CD4-positive, alpha-beta memory T cell (primary cell): Measurements from ENCODE around the gene ANAPC5. TPM values are rescaled to one million over a fixed set of nuclear protein-coding genes. Genes with fewer than 3 reads are reported as not detected.

Experiments used
- CTCF ChIA-PET: fragments of 350-600 bp; sonication (Branson Sonifier 250); formaldehyde crosslinking; loops from one replicate; lab custom pipeline; 2021; ENCODE audit warnings: inconsistent platforms; ENCODE audit not compliant: partially characterized antibody; lab: Charles Lee
- POLR2A ChIA-PET: fragments of 350-600 bp; sonication (Branson Sonifier 250); formaldehyde crosslinking; loops from one replicate; lab custom pipeline; 2021; ENCODE audit not compliant: partially characterized antibody; lab: Charles Lee
- DNase-seq, 5 donors: peaks; one replicate each; pipeline versions ENCODE4 v3.0.0 to v3.0.0-alpha.2; 2020 to 2022; ENCODE audit warnings: mixed read lengths in 1 of 5
- H3K27ac ChIP-seq: one replicate; pipeline ENCODE4 v1.7.0; 2013; ENCODE audit warnings: low read depth, low read length
- H3K27me3 ChIP-seq: 2 replicates; pipeline ENCODE4 v1.7.0; 2013; ENCODE audit warnings: mild to moderate bottlenecking, low read length, moderate library complexity; ENCODE audit not compliant: insufficient read depth
- H3K36me3 ChIP-seq: 2 replicates; pipeline ENCODE4 v1.7.0; 2013; ENCODE audit warnings: mild to moderate bottlenecking, low read length, moderate library complexity; ENCODE audit not compliant: insufficient read depth
- H3K4me1 ChIP-seq: 2 replicates; pipeline ENCODE4 v1.7.0; 2013; ENCODE audit warnings: mild to moderate bottlenecking, low read length, moderate library complexity; ENCODE audit not compliant: insufficient read depth
- H3K4me3 ChIP-seq, 2 donors: one replicate each; pipeline ENCODE4 v1.7.0; 2013; ENCODE audit warnings: low read length in 2 of 2, mild to moderate bottlenecking in 1 of 2
- H3K9me3 ChIP-seq, 2 donors: one replicate each; pipeline ENCODE4 v1.7.0; 2013; ENCODE audit warnings: low read length in 2 of 2, control low read depth in 1 of 2; ENCODE audit not compliant: control insufficient read depth in 1 of 2
- H3K27ac Mint-ChIP-seq, 7 donors: one replicate each; pipeline ENCODE4 v1.8.0; 2020 to 2021; ENCODE audit warnings: mixed read lengths in 7 of 7, mild to moderate bottlenecking in 6 of 7, inconsistent platforms in 3 of 7, moderate library complexity in 3 of 7
- H3K27me3 Mint-ChIP-seq, 2 donors: one replicate each; pipeline ENCODE4 v1.8.0; 2020 to 2021; ENCODE audit warnings: mixed read lengths in 2 of 2
- H3K36me3 Mint-ChIP-seq, 2 donors: one replicate each; pipeline ENCODE4 v1.8.0; 2020 to 2021; ENCODE audit warnings: mixed read lengths in 2 of 2, inconsistent platforms in 1 of 2, mild to moderate bottlenecking in 1 of 2
- H3K4me1 Mint-ChIP-seq, 4 donors: one replicate each; pipeline ENCODE4 v1.8.0; 2020 to 2021; ENCODE audit warnings: mixed read lengths in 4 of 4, mild to moderate bottlenecking in 1 of 4
- H3K4me3 Mint-ChIP-seq, 8 donors: one replicate each; pipeline ENCODE4 v1.8.0; 2020 to 2021; ENCODE audit warnings: mixed read lengths in 8 of 8, mild to moderate bottlenecking in 7 of 8, moderate library complexity in 6 of 8, inconsistent platforms in 3 of 8
- H3K9me3 Mint-ChIP-seq, 8 donors: one replicate each; pipeline ENCODE4 v1.8.0; 2020 to 2021; ENCODE audit warnings: mixed read lengths in 8 of 8, mild to moderate bottlenecking in 5 of 8, inconsistent platforms in 3 of 8, moderate library complexity in 1 of 8
- intact Hi-C: fragments of 100-400 bp; cut with micrococcal nuclease; formaldehyde crosslinking; loops from one replicate; pipeline ENCODE4 v1.15.1; 2023
- polyA plus RNA-seq, 2 donors: library from polyadenylated mRNA; unstranded; fragments of 300-500 nt; fragmentation: Illumina TruSeq; gene quantifications; one replicate each; pipeline ENCODE4 v1.2.3, GENCODE V29; 2021
- total RNA-seq, 2 experiments: library from RNA; stranded (reverse); gene quantifications; one replicate each; pipeline ENCODE4 v1.2.3, GENCODE V29; 2021

ANAPC5 gene, protein sequence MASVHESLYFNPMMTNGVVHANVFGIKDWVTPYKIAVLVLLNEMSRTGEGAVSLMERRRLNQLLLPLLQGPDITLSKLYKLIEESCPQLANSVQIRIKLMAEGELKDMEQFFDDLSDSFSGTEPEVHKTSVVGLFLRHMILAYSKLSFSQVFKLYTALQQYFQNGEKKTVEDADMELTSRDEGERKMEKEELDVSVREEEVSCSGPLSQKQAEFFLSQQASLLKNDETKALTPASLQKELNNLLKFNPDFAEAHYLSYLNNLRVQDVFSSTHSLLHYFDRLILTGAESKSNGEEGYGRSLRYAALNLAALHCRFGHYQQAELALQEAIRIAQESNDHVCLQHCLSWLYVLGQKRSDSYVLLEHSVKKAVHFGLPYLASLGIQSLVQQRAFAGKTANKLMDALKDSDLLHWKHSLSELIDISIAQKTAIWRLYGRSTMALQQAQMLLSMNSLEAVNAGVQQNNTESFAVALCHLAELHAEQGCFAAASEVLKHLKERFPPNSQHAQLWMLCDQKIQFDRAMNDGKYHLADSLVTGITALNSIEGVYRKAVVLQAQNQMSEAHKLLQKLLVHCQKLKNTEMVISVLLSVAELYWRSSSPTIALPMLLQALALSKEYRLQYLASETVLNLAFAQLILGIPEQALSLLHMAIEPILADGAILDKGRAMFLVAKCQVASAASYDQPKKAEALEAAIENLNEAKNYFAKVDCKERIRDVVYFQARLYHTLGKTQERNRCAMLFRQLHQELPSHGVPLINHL
- total RNA-seq (100 to 1,000 TPM; 143 to 144 TPM), polyA plus RNA-seq (100 to 1,000 TPM; 142 to 231 TPM)

DNA sequence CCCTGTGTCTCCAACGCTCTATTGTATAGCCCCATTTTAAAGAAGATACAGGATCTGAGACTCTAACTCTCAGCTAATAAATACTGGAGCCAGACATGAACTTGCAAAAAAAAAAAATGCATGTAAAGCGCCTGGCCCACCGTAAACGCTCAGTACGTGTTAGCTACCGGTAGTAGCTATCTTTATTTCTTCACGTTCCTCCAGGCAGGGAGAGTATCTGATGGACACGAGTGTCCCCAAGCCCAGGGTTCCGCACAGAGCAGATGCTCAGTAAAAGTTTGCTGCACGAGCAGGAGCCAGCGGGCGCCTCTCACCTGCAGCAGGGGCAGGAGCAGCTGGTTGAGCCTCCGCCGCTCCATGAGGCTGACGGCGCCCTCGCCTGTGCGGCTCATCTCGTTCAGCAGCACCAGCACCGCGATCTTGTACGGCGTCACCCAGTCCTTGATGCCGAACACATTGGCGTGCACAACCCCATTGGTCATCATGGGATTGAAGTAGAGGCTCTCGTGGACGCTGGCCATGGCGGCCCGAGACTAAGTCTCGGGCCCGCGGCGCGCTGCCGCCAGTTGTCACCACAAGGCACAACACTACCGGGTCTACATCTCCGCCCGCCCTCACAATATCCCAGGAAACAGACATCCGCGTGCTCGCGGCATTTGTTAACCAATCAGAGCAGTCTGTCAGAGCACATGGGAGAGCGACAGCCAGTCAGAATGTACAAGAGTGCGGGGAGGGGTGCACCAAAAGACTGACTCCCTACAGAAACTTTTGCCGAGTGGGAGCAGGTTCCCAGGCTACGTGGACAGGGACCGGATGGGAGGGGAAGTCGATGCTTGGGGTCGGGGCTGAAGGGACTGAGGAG is at the start of gene ANAPC5:
TSS of gene ANAPC5 (minus strand) at position 592 of the 862 bp plus-strand sequence. CDS start at position 521, 71 bp downstream.
- H3K4me1 Mint-ChIP-seq, result peaks cover 11 to 51% (median 22%) of the 10 kb centered on the region in 4 donors
- peaks cover 20% of the 10 kb centered on the region for H3K4me1 ChIP-seq
- no peaks in the 10 kb centered on the region for H3K36me3 ChIP-seq
- intact Hi-C loops, result loop anchor here (1.0 kb wide), 3 partner anchors 48 to 115 kb away; partner anchors contain the start of genes CAMKK2 and RNF34
- peaks cover 0 to 2% of the 10 kb centered on the region in 2 donors for H3K27me3 Mint-ChIP-seq
- peak within 1 kb of the TSS; percentile 91 to 100 (median 98) for H3K4me3 Mint-ChIP-seq
- POLR2A ChIA-PET, result interaction anchor here (0.7 to 3.1 kb wide), 19 partner anchors 9 to 874 kb away, joined by 3 to 65 read pairs (median 3); partner anchors contain the start of genes CAMKK2, DIABLO, PSMD9 and RNF34
- CTCF ChIA-PET, result interaction anchor here (0.8 to 3.4 kb wide), 6 partner anchors 17 to 116 kb away, joined by 3 to 24 read pairs (median 3); no protein-coding TSS in a partner anchor
- H3K27ac ChIP-seq, result peak within 1 kb of the TSS; percentile 65
- H3K4me3 ChIP-seq, result peak within 1 kb of the TSS; percentile 94 to 98
- DNase-seq, result peak; percentile 90 to 95 (median 92)
- H3K27me3 ChIP-seq, result no peaks in the 10 kb centered on the region
- peaks cover 0 to 4% (median 0%) of the 10 kb centered on the region in 8 donors for H3K9me3 Mint-ChIP-seq
- peak within 1 kb of the TSS; percentile 87 to 99 (median 98) for H3K27ac Mint-ChIP-seq
- peaks cover 6 to 20% of the 10 kb centered on the region in 2 donors for H3K36me3 Mint-ChIP-seq
- no peaks in the 10 kb centered on the region for H3K9me3 ChIP-seq

DNA sequence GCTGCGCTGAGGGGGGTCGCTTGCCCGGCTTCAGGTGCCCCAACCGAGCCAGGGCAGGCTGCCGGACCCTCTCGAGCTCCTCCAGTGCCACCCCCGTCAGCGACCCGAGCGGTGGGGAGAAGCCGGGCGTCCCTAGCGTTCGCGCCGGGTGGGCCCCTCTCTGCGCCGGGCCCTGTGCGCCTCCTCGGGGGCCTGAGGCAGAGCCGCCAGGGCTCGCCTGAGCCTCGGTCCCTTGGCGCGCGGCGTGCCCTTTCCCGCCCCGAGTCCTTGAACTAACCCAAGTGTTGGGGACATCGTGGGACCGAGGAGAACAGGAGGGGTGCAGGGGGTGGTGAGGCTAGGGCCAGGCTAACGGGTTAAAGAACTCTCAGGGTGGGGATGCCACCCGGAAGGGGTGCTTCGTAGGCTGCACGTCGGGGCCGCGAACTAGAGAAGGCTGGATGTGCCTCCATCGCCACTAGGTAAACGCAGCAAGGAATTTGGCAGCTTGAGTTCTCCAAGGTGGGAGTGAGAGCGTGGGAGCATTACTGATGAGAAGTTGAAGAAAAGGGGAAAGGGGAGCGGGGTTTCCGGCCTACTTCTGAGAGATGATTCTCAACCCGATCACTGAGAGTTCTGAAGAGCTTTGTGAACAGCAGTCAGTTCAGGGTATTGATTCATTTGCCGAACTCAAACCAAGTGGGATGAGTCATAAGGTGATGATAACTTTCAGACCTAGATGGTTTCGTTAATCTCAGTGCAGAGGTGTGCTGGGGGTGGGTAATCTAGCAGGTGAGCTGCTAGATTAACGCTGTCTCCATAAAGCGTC is 48.3 kb upstream of the ANAPC5 start:
- H3K9me3 Mint-ChIP-seq, result no peaks in the 10 kb centered on the region

DNA sequence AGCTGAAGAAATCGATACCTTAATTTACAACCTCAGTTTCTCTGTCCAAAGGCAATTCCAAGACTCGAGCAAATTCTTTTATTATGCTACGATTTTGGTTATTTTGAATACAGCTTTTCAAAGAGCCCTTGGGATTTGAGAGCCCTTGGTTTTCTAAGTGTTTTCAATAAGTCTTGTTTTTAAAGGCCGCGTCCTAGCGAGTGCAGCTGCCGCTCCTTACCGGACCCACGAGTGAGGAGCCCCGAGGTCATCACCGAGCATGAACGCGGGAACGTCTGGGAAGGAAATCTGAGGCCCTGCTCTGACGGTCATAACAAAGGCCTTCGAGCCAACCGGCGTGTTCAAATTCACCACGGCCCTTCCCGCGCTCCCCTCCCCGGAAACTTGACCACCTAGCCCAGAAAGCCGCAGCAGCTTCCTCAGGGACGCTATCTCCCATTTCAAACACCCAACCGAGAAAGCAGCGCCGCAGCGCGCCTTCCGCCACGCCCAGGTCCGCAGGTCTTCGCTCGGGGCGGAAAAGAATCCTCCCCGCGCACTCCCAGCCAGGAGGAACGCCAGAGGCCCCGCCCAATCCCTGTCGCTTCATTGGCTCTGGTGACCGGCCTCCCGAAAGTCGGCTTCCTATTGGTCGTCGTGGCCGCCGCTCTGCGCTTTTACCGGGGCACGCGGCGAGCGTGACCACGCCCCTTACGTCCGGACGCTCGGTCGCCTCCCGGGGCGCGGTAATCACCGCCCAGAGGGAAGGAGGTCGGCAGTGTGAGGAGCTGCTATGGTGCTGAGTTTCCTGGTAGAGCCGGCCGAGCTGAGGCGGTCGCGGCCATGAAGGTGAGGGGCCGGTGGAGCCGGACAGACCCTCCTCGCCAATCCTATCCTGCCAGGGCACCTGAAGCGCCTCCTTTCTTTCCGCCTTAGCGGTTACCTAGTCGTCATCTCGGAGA is 47.5 kb upstream of the ANAPC5 start, which contains the start of gene RNF34:
TSS of gene RNF34 (plus strand) at position 728 of the 941 bp plus-strand sequence. CDS start at position 823, 95 bp downstream.
- Mint-ChIP-seq H3K27ac (peak within 1 kb of the TSS; percentile 95 to 98 (median 96)), H3K4me3 (peak within 1 kb of the TSS; percentile 89 to 99 (median 94)), H3K36me3 (peaks cover 3 to 30% of the 10 kb centered on the region in 2 donors), H3K4me1 (peaks cover 21 to 47% (median 32%) of the 10 kb centered on the region in 4 donors), H3K9me3 (no peaks in the 10 kb centered on the region), H3K27me3 (no peaks in the 10 kb centered on the region)
- H3K27me3 ChIP-seq, result no peaks in the 10 kb centered on the region
- H3K4me3 ChIP-seq, result peak within 1 kb of the TSS; percentile 25 to 78
- DNase-seq, result peak; percentile 96 to 98 (median 97)
- POLR2A ChIA-PET, result interaction anchor here (0.6 to 4.0 kb wide), 44 partner anchors 8 to 1127 kb away, joined by 3 to 65 read pairs (median 4); partner anchors contain the start of genes ACADS, ANAPC5, CAMKK2 and COQ5
- H3K4me1 ChIP-seq, result peaks cover 42% of the 10 kb centered on the region
- peaks cover 6% of the 10 kb centered on the region for H3K36me3 ChIP-seq
- intact Hi-C loops, result loop anchor here (1.0 to 10.0 kb wide), 6 partner anchors 47 to 825 kb away; partner anchors contain the start of genes ANAPC5 and DIABLO
- H3K9me3 ChIP-seq, result no peaks in the 10 kb centered on the region
- CTCF ChIA-PET, result interaction anchor here (2.1 to 2.6 kb wide), 2 partner anchors 43 to 65 kb away, joined by 14 read pairs; no protein-coding TSS in a partner anchor
- peak within 1 kb of the TSS; percentile 87 for H3K27ac ChIP-seq

More for the DNA sequence above, 48.3 kb upstream of the ANAPC5 start:
- ChIA-PET POLR2A (interaction anchor here (0.8 to 4.0 kb wide), 40 partner anchors 8 to 1126 kb away, joined by 3 to 65 read pairs (median 4); partner anchors contain the start of genes ANAPC5, CAMKK2, DIABLO and KNTC1), CTCF (interaction anchor here (0.6 to 2.6 kb wide), 5 partner anchors 19 to 394 kb away, joined by 3 to 14 read pairs (median 6); partner anchors contain the start of gene RHOF)
- peak overlapping the region; percentile 89 to 99 (median 94) for H3K4me3 Mint-ChIP-seq
- peaks cover 24 to 55% (median 37%) of the 10 kb centered on the region in 4 donors for H3K4me1 Mint-ChIP-seq
- DNase-seq, result peak; percentile 58 to 87 (median 69)
- H3K27ac Mint-ChIP-seq, result peak overlapping the region; percentile 95 to 98 (median 96)
- H3K27me3 Mint-ChIP-seq, result no peaks in the 10 kb centered on the region
- Histone ChIP-seq H3K27me3 (no peaks in the 10 kb centered on the region), H3K27ac (peak overlapping the region; percentile 87), H3K36me3 (peaks cover 14% of the 10 kb centered on the region), H3K4me1 (peaks cover 42% of the 10 kb centered on the region), H3K4me3 (peak overlapping the region; percentile 25 to 78), H3K9me3 (no peaks in the 10 kb centered on the region)
- intact Hi-C loops, result loop anchor here (1.0 to 10.0 kb wide), 6 partner anchors 48 to 824 kb away; partner anchors contain the start of genes ANAPC5 and DIABLO
- H3K36me3 Mint-ChIP-seq, result peaks cover 3 to 37% of the 10 kb centered on the region in 2 donors

DNA sequence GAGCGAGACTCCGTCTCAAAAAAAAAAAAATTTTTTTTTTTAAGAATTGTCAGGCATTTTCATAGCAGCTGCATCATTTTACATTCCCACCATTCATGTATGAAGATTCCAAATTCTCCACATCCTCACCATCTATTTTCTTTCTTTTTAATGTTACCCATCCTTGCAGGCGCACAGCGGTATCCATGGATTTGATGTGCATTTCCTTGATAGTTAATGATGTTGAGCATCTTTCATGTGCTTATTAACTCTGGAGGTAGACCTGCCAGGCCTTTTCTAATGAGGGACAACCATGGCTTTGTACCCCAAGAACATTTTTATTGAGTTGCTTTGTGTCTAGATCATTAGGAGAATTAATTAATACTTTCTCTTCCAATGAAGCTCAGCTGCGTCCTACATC is 46.1 kb upstream of the ANAPC5 start:
- intact Hi-C loops, result no loop called here
- peaks cover 3 to 19% of the 10 kb centered on the region in 2 donors for H3K36me3 Mint-ChIP-seq
- H3K27ac Mint-ChIP-seq, result peak overlapping the region in 1 of 7 donors; percentile 33
- H3K4me1 ChIP-seq, result peaks cover 37% of the 10 kb centered on the region
- H3K27me3 Mint-ChIP-seq, result no peaks in the 10 kb centered on the region
- peaks cover 21 to 38% (median 28%) of the 10 kb centered on the region in 4 donors for H3K4me1 Mint-ChIP-seq
- no peak for DNase-seq
- H3K27me3 ChIP-seq, result no peaks in the 10 kb centered on the region
- no peak overlapping the region for H3K27ac ChIP-seq
- H3K4me3 ChIP-seq, result no peak overlapping the region
- H3K9me3 ChIP-seq, result no peaks in the 10 kb centered on the region
- no peaks in the 10 kb centered on the region for H3K9me3 Mint-ChIP-seq
- ChIA-PET POLR2A (no interaction called here), CTCF (no interaction called here)
- peak overlapping the region in 3 of 8 donors; percentile 89 to 96 (median 93) for H3K4me3 Mint-ChIP-seq
- peaks cover 3% of the 10 kb centered on the region for H3K36me3 ChIP-seq

DNA sequence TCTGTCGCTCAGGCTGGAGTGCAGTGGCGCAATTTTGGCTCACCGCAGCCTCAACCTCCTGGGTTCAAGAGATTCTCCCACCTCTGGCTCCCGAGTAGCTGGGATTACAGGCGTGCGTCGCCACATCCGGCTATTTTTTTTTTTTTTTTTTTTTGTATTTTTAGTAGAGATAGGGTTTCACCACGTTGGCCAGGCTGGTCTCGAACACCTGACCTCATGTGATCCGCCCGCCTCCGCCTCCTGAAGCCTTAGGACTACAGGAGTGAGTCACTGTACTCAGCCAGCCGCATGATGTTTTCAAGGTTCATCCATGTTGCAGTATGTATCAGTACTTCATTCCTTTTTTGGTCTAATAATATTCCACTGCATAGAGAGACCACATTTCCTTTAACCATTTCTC is 45.3 kb upstream of the ANAPC5 start:
- Mint-ChIP-seq H3K36me3 (peaks cover 1 to 14% of the 10 kb centered on the region in 2 donors), H3K4me1 (peaks cover 17 to 32% (median 23%) of the 10 kb centered on the region in 4 donors), H3K4me3 (no peak overlapping the region), H3K9me3 (no peaks in the 10 kb centered on the region), H3K27ac (no peak overlapping the region), H3K27me3 (no peaks in the 10 kb centered on the region)
- intact Hi-C loops, result no loop called here
- H3K27ac ChIP-seq, result no peak overlapping the region
- DNase-seq, result no peak
- no peak overlapping the region for H3K4me3 ChIP-seq
- ChIA-PET CTCF (interaction anchor here (0.7 kb wide), 1 partner anchor 201 kb away, joined by 4 read pairs; no protein-coding TSS in a partner anchor), POLR2A (no interaction called here)
- H3K27me3 ChIP-seq, result no peaks in the 10 kb centered on the region
- no peaks in the 10 kb centered on the region for H3K9me3 ChIP-seq
- H3K36me3 ChIP-seq, result no peaks in the 10 kb centered on the region
- peaks cover 30% of the 10 kb centered on the region for H3K4me1 ChIP-seq
